Keratinocyte (primary cell): ENCODE data around the gene HNRNPAB. TPM values are rescaled to one million over a fixed set of nuclear protein-coding genes. Genes with fewer than 3 reads are reported as not detected.
A peak's percentile ranks its signal among the peaks of the same experiment; 100 is the strongest.

Experiments
- DNase-seq: peaks from one replicate; pipeline ENCODE4 v3.0.0-alpha.2; 2011; ENCODE audit warnings: low read depth, missing footprints, low spot score
- FAIRE-seq: peaks from 2 replicates; lab custom pipeline; 2011; peaks lifted over from hg19 to GRCh38; lab: Jason Lieb, UNC
- H2AFZ ChIP-seq: 2 replicates; pipeline ENCODE4 v1.6.0; 2012; ENCODE audit warnings: low read length, control low read depth, inconsistent platforms; ENCODE audit not compliant: control insufficient read depth
- H3K27ac ChIP-seq: 2 replicates; pipeline ENCODE4 v1.5.1; 2011; ENCODE audit warnings: low read length; ENCODE audit not compliant: control insufficient read depth, insufficient read depth
- H3K27me3 ChIP-seq: 3 replicates; pipeline ENCODE4 v1.6.0; 2011; ENCODE audit warnings: low read length; ENCODE audit not compliant: control insufficient read depth, insufficient read depth; ENCODE audit errors: extremely low read depth
- H3K36me3 ChIP-seq, 2 experiments: 2 replicates in 1 of 2; 3 replicates in 1 of 2; pipeline ENCODE4 v1.5.1; 2011; ENCODE audit warnings: low read length in 2 of 2, mild to moderate bottlenecking in 1 of 2; ENCODE audit not compliant: control insufficient read depth in 2 of 2, insufficient read depth in 2 of 2; ENCODE audit errors: extremely low read depth in 1 of 2
- H3K4me1 ChIP-seq: 3 replicates; pipeline ENCODE4 v1.5.1; 2011; ENCODE audit warnings: low read length; ENCODE audit not compliant: control insufficient read depth, insufficient read depth; ENCODE audit errors: extremely low read depth
- H3K4me2 ChIP-seq: 3 replicates; pipeline ENCODE4 v1.6.0; 2011; ENCODE audit warnings: low read depth, low read length; ENCODE audit not compliant: control insufficient read depth, insufficient read depth; ENCODE audit errors: extremely low read depth
- H3K4me3 ChIP-seq, 3 experiments: fragments of 200-600 bp in 1 of 3; sonication (generic) in 1 of 3; 2 replicates in 2 of 3; 3 replicates in 1 of 3; pipeline ENCODE4 v1.5.1; 2011 to 2016; ENCODE audit warnings: low read length in 3 of 3, mild to moderate bottlenecking in 3 of 3, control low read depth in 2 of 3, inconsistent platforms in 1 of 3, low read depth in 1 of 3, mixed read lengths in 1 of 3, mixed run types in 1 of 3, moderate library complexity in 1 of 3; ENCODE audit not compliant: control insufficient read depth in 2 of 3, insufficient read depth in 2 of 3; ENCODE audit errors: extremely low read depth in 1 of 3
- H3K79me2 ChIP-seq: 2 replicates; pipeline ENCODE4 v1.6.0; 2012; ENCODE audit warnings: low read length; ENCODE audit not compliant: control insufficient read depth, insufficient read depth
- H3K9ac ChIP-seq: 3 replicates; pipeline ENCODE4 v1.6.0; 2011; ENCODE audit warnings: low read length; ENCODE audit not compliant: control insufficient read depth, insufficient read depth; ENCODE audit errors: extremely low read depth
- H3K9me1 ChIP-seq: 3 replicates; pipeline ENCODE4 v1.6.0; 2011; ENCODE audit warnings: low read length; ENCODE audit not compliant: control insufficient read depth, insufficient read depth; ENCODE audit errors: extremely low read depth
- H3K9me3 ChIP-seq: 2 replicates; pipeline ENCODE4 v1.5.1; 2012; ENCODE audit warnings: low read depth, low read length; ENCODE audit not compliant: control insufficient read depth
- H4K20me1 ChIP-seq: 3 replicates; pipeline ENCODE4 v1.6.0; 2011; ENCODE audit warnings: low read length; ENCODE audit not compliant: control insufficient read depth, insufficient read depth; ENCODE audit errors: extremely low read depth
- CTCF ChIP-seq, 3 experiments: IDR thresholded peaks in 1 of 3; conservative IDR thresholded peaks in 1 of 3; optimal IDR thresholded peaks in 1 of 3; 2 replicates in 2 of 3; 3 replicates in 1 of 3; pipeline versions ENCODE3 to v1.5.1; 2011; ENCODE audit warnings: low read length in 3 of 3, mild to moderate bottlenecking in 3 of 3, moderate library complexity in 2 of 3, control low read depth in 1 of 3, inconsistent platforms in 1 of 3; ENCODE audit not compliant: insufficient read depth in 2 of 3; ENCODE audit errors: extremely low read depth in 1 of 3
- EZH2 ChIP-seq: IDR thresholded peaks from one replicate; pipeline ENCODE4 v1.6.1; 2012; ENCODE audit warnings: inconsistent platforms, mild to moderate bottlenecking, low read length, moderate library complexity
- dilution Hi-C: fragments of 300-500 bp; cut with MboI; formaldehyde crosslinking; loops from one replicate; pipeline ENCODE4 v1.7.0; 2020; ENCODE audit warnings: low sequenced_read_pairs; ENCODE audit not compliant: extremely low pct_ligation_motif_present
- polyA plus RNA-seq, 5 experiments: library from polyadenylated mRNA; depleted of rRNA in 3 of 5; stranded (reverse) in 3 of 5; stranded (forward) in 1 of 5; unstranded in 1 of 5; fragments of >200 nt; gene quantifications; 1 replicate in 1 of 5; 2 replicates in 3 of 5; 3 replicates in 1 of 5; pipeline versions ENCODE4 v1.2.1 to v1.2.3, GENCODE V29; 2011 to 2012; ENCODE audit warnings: missing spikeins in 2 of 5, low read depth in 1 of 5, low replicate concordance in 1 of 5

Gene HNRNPAB
- polyA plus RNA-seq, 1 donor (not counting 4 experiments of a cell fraction or from before 2014, with no cell fraction given), result 161 TPM

- Histone ChIP-seq H4K20me1 (peaks cover 4% of the 10 kb centered on the region), H3K9me3 (no peaks in the 10 kb centered on the region), H3K4me1 (peaks cover 32% of the 10 kb centered on the region)
Measured at GRCh38 chr5:178232124-178232919, 28.0 kb downstream of the HNRNPAB start, which contains the start of gene PHYKPL. Gene PHYKPL, minus strand, starts transcription at chr5:178232802. Its CDS starts 252 bp downstream, at chr5:178232550.

GRCh38 chr5:178232920-178233429 is 28.6 kb downstream of the HNRNPAB start:
- H3K79me2 ChIP-seq, result peaks cover 29% of the 10 kb centered on the region
- H3K9ac ChIP-seq, result no peak overlapping the region
- peaks cover 32% of the 10 kb centered on the region for H3K4me1 ChIP-seq
- H3K27ac ChIP-seq, result no peak overlapping the region
- peak overlapping the region in 1 of 3 experiments; percentile 62 for H3K4me3 ChIP-seq
- no peaks in the 10 kb centered on the region for H3K9me1 ChIP-seq
- peak overlapping the region; percentile 3 for H2AFZ ChIP-seq
- H3K9me3 ChIP-seq, result no peaks in the 10 kb centered on the region
- no peak for TF ChIP-seq CTCF (optimal IDR thresholded peaks at IDR 0.05 in 1 of 3, IDR thresholded peaks at IDR 0.05 in 1 of 3, conservative IDR thresholded peaks at IDR 0.05 in 1 of 3; ENCODE audit: extremely low read depth in 1 of 3, insufficient read depth in 2 of 3, low read length in 3 of 3)
- no peak for TF ChIP-seq EZH2
- peaks cover 3 to 18% of the 10 kb centered on the region in 2 experiments for H3K36me3 ChIP-seq
- no peak for DNase-seq
- dilution Hi-C loops, result no loop called here
- H3K27me3 ChIP-seq, result no peaks in the 10 kb centered on the region
- no peaks in the 10 kb centered on the region for H4K20me1 ChIP-seq
- no peak for FAIRE-seq
- H3K4me2 ChIP-seq, result peak overlapping the region; percentile 20

More at GRCh38 chr5:178232124-178232919, 28.0 kb downstream of the HNRNPAB start, which contains the start of gene PHYKPL:
- Histone ChIP-seq H3K27ac (peak within 1 kb of the TSS; percentile 29), H3K4me3 (peak within 1 kb of the TSS; percentile 61 to 75 (median 62)), H3K27me3 (no peaks in the 10 kb centered on the region), H3K36me3 (peaks cover 6 to 22% of the 10 kb centered on the region in 2 experiments), H3K9ac (peak within 1 kb of the TSS; percentile 73), H3K9me1 (no peaks in the 10 kb centered on the region), H3K4me2 (peak within 1 kb of the TSS; percentile 86), H3K79me2 (peaks cover 29% of the 10 kb centered on the region), H2AFZ (peak within 1 kb of the TSS; percentile 50)
- DNase-seq (no peak), FAIRE-seq (no peak)
- TF ChIP-seq EZH2, result no peak
- peak in 1 of 3 experiments; percentile 26 for TF ChIP-seq CTCF (optimal IDR thresholded peaks at IDR 0.05 in 1 of 3, IDR thresholded peaks at IDR 0.05 in 1 of 3, conservative IDR thresholded peaks at IDR 0.05 in 1 of 3; ENCODE audit: extremely low read depth in 1 of 3, insufficient read depth in 2 of 3, low read length in 3 of 3)
- dilution Hi-C loops, result no loop called here
